ENCODE data around the gene TIGD1. TPM values are rescaled to one million over a fixed set of nuclear protein-coding genes. Genes with fewer than 3 reads are reported as not detected.
A peak's percentile ranks its signal among the peaks of the same experiment; 100 is the strongest.

Gene TIGD1
- total RNA-seq, 2 donors from 2014 or later = 3.6 to 4.2 TPM

- ATAC-seq (no peak), DNase-seq (no peak)
- WGBS, 2 donors = 79 to 87% methylated on average over 3 of the region's 3 CpGs
- no peak overlapping the region for H3K4me3 ChIP-seq
- H3K36me3 ChIP-seq (replicated peaks in 1 of 2; ENCODE audit: insufficient read depth in 1 of 2, low read depth in 2 of 2) = no peaks in the 10 kb centered on the region
- intact Hi-C loops (cut with DNase I) = no loop called here
- no peaks in the 10 kb centered on the region for H3K9me3 ChIP-seq
- peaks cover 0 to under 1% of the 10 kb centered on the region in 2 donors for H3K27me3 ChIP-seq
- no peaks in the 10 kb centered on the region for H3K4me1 ChIP-seq
- no peak overlapping the region for H3K27ac ChIP-seq
- TF ChIP-seq CTCF (IDR thresholded peaks at IDR 0.05) = no peak
- no peak for TF ChIP-seq POLR2A (IDR thresholded peaks at IDR 0.05)
Measured at GRCh38 chr2:232516551-232516950, 33.8 kb downstream of the TIGD1 start.

GRCh38 chr2:232515639-232516038, 34.7 kb downstream of the TIGD1 start:
- Histone ChIP-seq H3K4me3 (no peak overlapping the region), H3K27ac (no peak overlapping the region), H3K9me3 (no peaks in the 10 kb centered on the region), H3K4me1 (no peaks in the 10 kb centered on the region), H3K36me3 (replicated peaks in 1 of 2; ENCODE audit: insufficient read depth in 1 of 2, low read depth in 2 of 2) (no peaks in the 10 kb centered on the region), H3K27me3 (no peaks in the 10 kb centered on the region)
- WGBS, 2 donors = 81 to 89% methylated on average over 7 of the region's 7 CpGs
- intact Hi-C loops (cut with DNase I) = no loop called here
- DNase-seq = no peak
- TF ChIP-seq POLR2A (IDR thresholded peaks at IDR 0.05) (no peak), CTCF (IDR thresholded peaks at IDR 0.05) (no peak)
- no peak for ATAC-seq

- intact Hi-C loops (cut with DNase I) = no loop called here
Measured at GRCh38 chr2:232513353-232513752, 37.0 kb downstream of the TIGD1 start.

GRCh38 chr2:232512602-232513001, 37.8 kb downstream of the TIGD1 start:
- DNase-seq (no peak), ATAC-seq (no peak)
- no peak overlapping the region for H3K4me3 ChIP-seq
- H3K27me3 ChIP-seq = no peaks in the 10 kb centered on the region
- intact Hi-C loops (cut with DNase I) = no loop called here
- H3K36me3 ChIP-seq (replicated peaks in 1 of 2; ENCODE audit: insufficient read depth in 1 of 2, low read depth in 2 of 2) = no peaks in the 10 kb centered on the region
- H3K27ac ChIP-seq = no peak overlapping the region
- no peaks in the 10 kb centered on the region for H3K4me1 ChIP-seq
- no peak for TF ChIP-seq CTCF (IDR thresholded peaks at IDR 0.05)
- TF ChIP-seq POLR2A (IDR thresholded peaks at IDR 0.05) = no peak
- H3K9me3 ChIP-seq = no peaks in the 10 kb centered on the region
- WGBS, 2 donors = 74 to 88% methylated on average over 4 to 10 of the region's 10 CpGs

More at GRCh38 chr2:232513353-232513752, 37.0 kb downstream of the TIGD1 start:
- 57 to 63% methylated on average over 5 of the region's 5 CpGs for WGBS, 2 donors
- Histone ChIP-seq H3K9me3 (no peaks in the 10 kb centered on the region), H3K4me3 (no peak overlapping the region), H3K4me1 (no peaks in the 10 kb centered on the region), H3K36me3 (replicated peaks in 1 of 2; ENCODE audit: insufficient read depth in 1 of 2, low read depth in 2 of 2) (no peaks in the 10 kb centered on the region), H3K27ac (no peak overlapping the region), H3K27me3 (no peaks in the 10 kb centered on the region)
- TF ChIP-seq CTCF (IDR thresholded peaks at IDR 0.05) = no peak
- no peak for TF ChIP-seq POLR2A (IDR thresholded peaks at IDR 0.05)
- ATAC-seq (no peak), DNase-seq (no peak)

- Histone ChIP-seq H3K9me3 (no peaks in the 10 kb centered on the region), H3K27me3 (no peaks in the 10 kb centered on the region), H3K27ac (no peak overlapping the region), H3K4me1 (no peaks in the 10 kb centered on the region), H3K36me3 (replicated peaks in 1 of 2; ENCODE audit: insufficient read depth in 1 of 2, low read depth in 2 of 2) (no peaks in the 10 kb centered on the region), H3K4me3 (no peak overlapping the region)
- intact Hi-C loops (cut with DNase I) = no loop called here
- TF ChIP-seq POLR2A (IDR thresholded peaks at IDR 0.05) (no peak), CTCF (IDR thresholded peaks at IDR 0.05) (no peak)
- WGBS, 2 donors = 26 to 41% methylated on average over 6 to 11 of the region's 11 CpGs
- no peak for ATAC-seq
- DNase-seq = peak in 3 of 4 donors; percentile 39 to 52 (median 48)
Measured at GRCh38 chr2:232511336-232511890, 38.9 kb downstream of the TIGD1 start.

Measured in body of pancreas (tissue), 4 donors.